MV-4-11 (cell line): ENCODE measurements around the gene MDN1.
A peak's percentile ranks its signal among the peaks of the same experiment; 100 is the strongest.
"Not testable (repeated sequence)": the region's sequence is repeated elsewhere in the genome, so short reads cannot be mapped to it uniquely, and the experiment has no call there.

Experiments used
- DNase-seq: peaks from one replicate; lab custom pipeline; 2025; lab: John Stamatoyannopoulos, UW

MDN1 gene

GRCh38 chr6:89763550-89763949, 56.0 kb downstream of the MDN1 start:
- peak; percentile 4 for DNase-seq

- DNase-seq = no peak
These were observed 60.8 kb downstream of the MDN1 start for GRCh38 chr6:89758830-89759229.

GRCh38 chr6:89750338-89750737, 69.3 kb downstream of the MDN1 start:
- DNase-seq = no peak

GRCh38 chr6:89749918-89750317, 69.7 kb downstream of the MDN1 start:
- no peak for DNase-seq

- no peak for DNase-seq
These were observed 73.9 kb downstream of the MDN1 start for GRCh38 chr6:89745716-89746115.

GRCh38 chr6:89745096-89745495, 74.5 kb downstream of the MDN1 start:
- DNase-seq = no peak

- peak; percentile 31 for DNase-seq
These were observed 82.7 kb downstream of the MDN1 start for GRCh38 chr6:89736893-89737292.

- no peak for DNase-seq
These were observed 85.1 kb downstream of the MDN1 start for GRCh38 chr6:89734526-89734925.

GRCh38 chr6:89731924-89732567, 87.5 kb downstream of the MDN1 start:
- no peak for DNase-seq

- not testable (repeated sequence) for DNase-seq
These were observed 88.3 kb downstream of the MDN1 start for GRCh38 chr6:89731262-89731661.

GRCh38 chr6:89729818-89730217, 89.8 kb downstream of the MDN1 start:
- DNase-seq = no peak

GRCh38 chr6:89727501-89727900, 92.1 kb downstream of the MDN1 start:
- DNase-seq = peak; percentile 12

GRCh38 chr6:89724981-89725380, 94.6 kb downstream of the MDN1 start:
- no peak for DNase-seq

- DNase-seq = no peak
These were observed 96.5 kb downstream of the MDN1 start for GRCh38 chr6:89723046-89723445.

GRCh38 chr6:89716532-89716931, 103.1 kb downstream of the MDN1 start:
- no peak for DNase-seq

- DNase-seq = no peak
These were observed 107.8 kb downstream of the MDN1 start for GRCh38 chr6:89711801-89712200.

- DNase-seq = no peak
These were observed 111.3 kb downstream of the MDN1 start for GRCh38 chr6:89708316-89708715.

- DNase-seq = no peak
These were observed 111.8 kb downstream of the MDN1 start for GRCh38 chr6:89707766-89708165.

- no peak for DNase-seq
These were observed 113.5 kb downstream of the MDN1 start for GRCh38 chr6:89706121-89706520.

GRCh38 chr6:89703292-89703691, 116.3 kb downstream of the MDN1 start:
- DNase-seq = no peak

- DNase-seq = no peak
These were observed 117.2 kb downstream of the MDN1 start for GRCh38 chr6:89702349-89702748.

GRCh38 chr6:89695667-89696066, 123.9 kb downstream of the MDN1 start:
- no peak for DNase-seq

- no peak for DNase-seq
These were observed 125.2 kb downstream of the MDN1 start for GRCh38 chr6:89694428-89694827.

GRCh38 chr6:89693207-89693606, 126.4 kb downstream of the MDN1 start:
- no peak for DNase-seq

GRCh38 chr6:89692256-89692655, 127.3 kb downstream of the MDN1 start:
- no peak for DNase-seq
